Measurements from ENCODE around the gene XYLT1.

The XYLT1 gene

GRCh38 chr16:17286443-17286842 is 184.3 kb downstream of the XYLT1 start:
- H3K9ac ChIP-seq: no peak overlapping the region
- no peaks in the 10 kb centered on the region for H3K36me3 ChIP-seq (ENCODE audit: insufficient read depth)
- H3K27ac ChIP-seq: no peak overlapping the region
- H2AFZ ChIP-seq (ENCODE audit: low read depth): no peak overlapping the region
- no peaks in the 10 kb centered on the region for H3K27me3 ChIP-seq (ENCODE audit: insufficient read depth, low read depth)
- H4K20me1 ChIP-seq (ENCODE audit: insufficient read depth): no peaks in the 10 kb centered on the region
- TF ChIP-seq, protein P1, sequence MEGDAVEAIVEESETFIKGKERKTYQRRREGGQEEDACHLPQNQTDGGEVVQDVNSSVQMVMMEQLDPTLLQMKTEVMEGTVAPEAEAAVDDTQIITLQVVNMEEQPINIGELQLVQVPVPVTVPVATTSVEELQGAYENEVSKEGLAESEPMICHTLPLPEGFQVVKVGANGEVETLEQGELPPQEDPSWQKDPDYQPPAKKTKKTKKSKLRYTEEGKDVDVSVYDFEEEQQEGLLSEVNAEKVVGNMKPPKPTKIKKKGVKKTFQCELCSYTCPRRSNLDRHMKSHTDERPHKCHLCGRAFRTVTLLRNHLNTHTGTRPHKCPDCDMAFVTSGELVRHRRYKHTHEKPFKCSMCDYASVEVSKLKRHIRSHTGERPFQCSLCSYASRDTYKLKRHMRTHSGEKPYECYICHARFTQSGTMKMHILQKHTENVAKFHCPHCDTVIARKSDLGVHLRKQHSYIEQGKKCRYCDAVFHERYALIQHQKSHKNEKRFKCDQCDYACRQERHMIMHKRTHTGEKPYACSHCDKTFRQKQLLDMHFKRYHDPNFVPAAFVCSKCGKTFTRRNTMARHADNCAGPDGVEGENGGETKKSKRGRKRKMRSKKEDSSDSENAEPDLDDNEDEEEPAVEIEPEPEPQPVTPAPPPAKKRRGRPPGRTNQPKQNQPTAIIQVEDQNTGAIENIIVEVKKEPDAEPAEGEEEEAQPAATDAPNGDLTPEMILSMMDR (conservative IDR thresholded peaks at IDR 0.05; ENCODE audit: low read depth, low read length): no peak
- H3K79me2 ChIP-seq (ENCODE audit: insufficient read depth, low read depth): no peaks in the 10 kb centered on the region
- H3K4me1 ChIP-seq (ENCODE audit: low read depth, poor library complexity, severe bottlenecking): no peaks in the 10 kb centered on the region
- no peak overlapping the region for H3K4me2 ChIP-seq
- no peak overlapping the region for H3K4me3 ChIP-seq (IDR thresholded peaks at IDR 0.05; ENCODE audit: insufficient read depth, low read depth, low read length)

DNA sequence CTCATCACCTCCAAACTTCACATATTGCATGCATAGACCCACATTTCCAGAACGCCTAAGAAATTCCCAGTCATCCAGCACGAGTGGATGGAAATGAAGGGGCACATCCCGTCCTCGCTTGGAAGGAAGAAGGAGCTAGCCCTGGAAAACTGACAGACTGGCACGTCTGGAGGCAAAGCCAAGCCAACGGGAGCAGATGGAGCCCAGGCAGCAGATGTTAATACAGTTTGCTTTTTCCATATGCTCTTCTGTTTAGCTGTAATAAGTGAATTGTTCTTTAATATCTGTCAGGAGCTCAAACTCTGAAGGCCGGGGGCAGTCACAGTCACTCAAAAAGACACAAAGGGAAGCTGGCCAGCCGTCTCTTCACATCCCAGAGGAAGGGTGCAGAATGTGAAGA is 187.7 kb downstream of the XYLT1 start:
- no peaks in the 10 kb centered on the region for H3K36me3 ChIP-seq (ENCODE audit: insufficient read depth)
- no peaks in the 10 kb centered on the region for H3K79me2 ChIP-seq (ENCODE audit: insufficient read depth, low read depth)
- no peak overlapping the region for H3K9ac ChIP-seq
- H3K4me2 ChIP-seq: no peak overlapping the region
- no peak overlapping the region for H3K4me3 ChIP-seq (IDR thresholded peaks at IDR 0.05; ENCODE audit: insufficient read depth, low read depth, low read length)
- TF ChIP-seq, protein P1 (conservative IDR thresholded peaks at IDR 0.05; ENCODE audit: low read depth, low read length): no peak
- H3K4me1 ChIP-seq (ENCODE audit: low read depth, poor library complexity, severe bottlenecking): no peaks in the 10 kb centered on the region
- H4K20me1 ChIP-seq (ENCODE audit: insufficient read depth): no peaks in the 10 kb centered on the region
- H3K27me3 ChIP-seq (ENCODE audit: insufficient read depth, low read depth): no peaks in the 10 kb centered on the region
- no peak overlapping the region for H2AFZ ChIP-seq (ENCODE audit: low read depth)
- no peak overlapping the region for H3K27ac ChIP-seq

- no peaks in the 10 kb centered on the region for H3K79me2 ChIP-seq (ENCODE audit: insufficient read depth, low read depth)
- H3K27me3 ChIP-seq (ENCODE audit: insufficient read depth, low read depth): no peaks in the 10 kb centered on the region
- TF ChIP-seq, protein P1 (conservative IDR thresholded peaks at IDR 0.05; ENCODE audit: low read depth, low read length): no peak
- H3K4me3 ChIP-seq (IDR thresholded peaks at IDR 0.05; ENCODE audit: insufficient read depth, low read depth, low read length): no peak overlapping the region
- no peak overlapping the region for H3K27ac ChIP-seq
- no peak overlapping the region for H2AFZ ChIP-seq (ENCODE audit: low read depth)
- no peaks in the 10 kb centered on the region for H4K20me1 ChIP-seq (ENCODE audit: insufficient read depth)
- no peaks in the 10 kb centered on the region for H3K4me1 ChIP-seq (ENCODE audit: low read depth, poor library complexity, severe bottlenecking)
- no peaks in the 10 kb centered on the region for H3K36me3 ChIP-seq (ENCODE audit: insufficient read depth)
- no peak overlapping the region for H3K4me2 ChIP-seq
- no peak overlapping the region for H3K9ac ChIP-seq
Observed at GRCh38 chr16:17282247-17282646, 188.5 kb downstream of the XYLT1 start.

- H3K27me3 ChIP-seq (ENCODE audit: insufficient read depth, low read depth): no peaks in the 10 kb centered on the region
- H3K36me3 ChIP-seq (ENCODE audit: insufficient read depth): no peaks in the 10 kb centered on the region
- TF ChIP-seq, protein P1 (conservative IDR thresholded peaks at IDR 0.05; ENCODE audit: low read depth, low read length): no peak
- no peaks in the 10 kb centered on the region for H3K79me2 ChIP-seq (ENCODE audit: insufficient read depth, low read depth)
- H3K4me3 ChIP-seq (IDR thresholded peaks at IDR 0.05; ENCODE audit: insufficient read depth, low read depth, low read length): no peak overlapping the region
- H3K4me2 ChIP-seq: no peak overlapping the region
- no peak overlapping the region for H3K9ac ChIP-seq
- H3K27ac ChIP-seq: no peak overlapping the region
- no peaks in the 10 kb centered on the region for H4K20me1 ChIP-seq (ENCODE audit: insufficient read depth)
- H2AFZ ChIP-seq (ENCODE audit: low read depth): no peak overlapping the region
- H3K4me1 ChIP-seq (ENCODE audit: low read depth, poor library complexity, severe bottlenecking): peaks cover 4% of the 10 kb centered on the region
Observed at GRCh38 chr16:17281052-17281451, 189.7 kb downstream of the XYLT1 start.
